ENCODE data around the gene ADAMTS19. TPM values are rescaled to one million over a fixed set of nuclear protein-coding genes. Genes with fewer than 3 reads are reported as not detected.

Gene ADAMTS19
- total RNA-seq, 1 donor from 2014 or later = under 0.01 TPM

- H3K36me3 ChIP-seq (ENCODE audit: control insufficient read depth, insufficient read depth, low read length) = no peaks in the 10 kb centered on the region
- no peak for TF ChIP-seq CTCF (IDR thresholded peaks at IDR 0.05; ENCODE audit: insufficient read depth, low read length, severe bottlenecking)
- H3K27me3 ChIP-seq (ENCODE audit: control insufficient read depth, insufficient read depth, low read length) = peaks cover 3% of the 10 kb centered on the region
- DNase-seq (ENCODE audit: low read depth) (no peak), FAIRE-seq (no peak)
- peak overlapping the region; percentile 23 for H3K4me3 ChIP-seq (ENCODE audit: low read depth, low read length)
These were observed 506 bp downstream of the ADAMTS19 start for GRCh38 chr5:129460672-129460935.

- FAIRE-seq (no peak), DNase-seq (ENCODE audit: low read depth) (peak; percentile 30)
- TF ChIP-seq CTCF (IDR thresholded peaks at IDR 0.05; ENCODE audit: insufficient read depth, low read length, severe bottlenecking) = peak; percentile 74
- Histone ChIP-seq H3K4me3 (ENCODE audit: low read depth, low read length) (peak overlapping the region; percentile 23), H3K27me3 (ENCODE audit: control insufficient read depth, insufficient read depth, low read length) (peaks cover 3% of the 10 kb centered on the region), H3K36me3 (ENCODE audit: control insufficient read depth, insufficient read depth, low read length) (no peaks in the 10 kb centered on the region)
These were observed 1.0 kb downstream of the ADAMTS19 start for GRCh38 chr5:129460936-129461710.

DNA sequence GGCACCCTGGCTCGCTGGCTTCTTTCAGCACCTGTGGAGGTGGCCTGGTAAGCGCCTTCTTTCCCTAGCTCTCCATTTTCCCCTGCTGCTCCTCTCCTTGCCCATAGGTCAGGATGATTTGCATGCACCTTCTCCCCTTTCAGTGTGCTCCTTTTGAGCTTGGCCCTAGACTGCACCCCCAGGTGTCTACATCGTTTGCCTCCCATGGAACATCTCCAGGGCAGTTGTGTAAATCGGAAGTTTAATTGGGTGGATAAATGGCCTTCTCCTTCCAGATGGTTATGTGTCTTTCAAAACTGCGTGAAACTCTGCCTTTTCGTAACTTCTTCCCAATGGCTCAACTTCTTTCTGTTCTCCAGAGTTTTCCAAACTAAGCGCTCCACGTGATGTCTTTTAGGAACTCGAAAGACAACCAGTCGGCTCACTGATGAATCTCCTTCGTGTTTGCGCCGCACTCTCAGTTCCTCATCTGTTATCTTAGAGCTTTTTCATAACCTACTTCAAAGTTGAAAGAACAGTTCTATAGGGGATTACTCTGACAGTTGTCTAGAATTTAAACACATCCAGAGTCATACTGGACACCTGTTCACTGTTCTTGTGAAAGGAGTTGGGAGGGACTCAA lies 1.7 kb downstream of the ADAMTS19 start:
- FAIRE-seq (no peak), DNase-seq (ENCODE audit: low read depth) (no peak)
- H3K36me3 ChIP-seq (ENCODE audit: control insufficient read depth, insufficient read depth, low read length) = no peaks in the 10 kb centered on the region
- H3K27me3 ChIP-seq (ENCODE audit: control insufficient read depth, insufficient read depth, low read length) = peaks cover 3% of the 10 kb centered on the region
- TF ChIP-seq CTCF (IDR thresholded peaks at IDR 0.05; ENCODE audit: insufficient read depth, low read length, severe bottlenecking) = no peak
- H3K4me3 ChIP-seq (ENCODE audit: low read depth, low read length) = peak overlapping the region; percentile 23

GRCh38 chr5:129465776-129466344 lies 5.8 kb downstream of the ADAMTS19 start:
- no peak for TF ChIP-seq CTCF (IDR thresholded peaks at IDR 0.05; ENCODE audit: insufficient read depth, low read length, severe bottlenecking)
- DNase-seq (ENCODE audit: low read depth) (no peak), FAIRE-seq (no peak)

GRCh38 chr5:129474544-129474943 lies 14.4 kb downstream of the ADAMTS19 start:
- FAIRE-seq (no peak), DNase-seq (ENCODE audit: low read depth) (no peak)
- TF ChIP-seq CTCF (IDR thresholded peaks at IDR 0.05; ENCODE audit: insufficient read depth, low read length, severe bottlenecking) = no peak
- H3K27me3 ChIP-seq (ENCODE audit: control insufficient read depth, insufficient read depth, low read length) = no peaks in the 10 kb centered on the region
- no peak overlapping the region for H3K4me3 ChIP-seq (ENCODE audit: low read depth, low read length)
- H3K36me3 ChIP-seq (ENCODE audit: control insufficient read depth, insufficient read depth, low read length) = no peaks in the 10 kb centered on the region

More at GRCh38 chr5:129465776-129466344, 5.8 kb downstream of the ADAMTS19 start:
- no peak overlapping the region for H3K4me3 ChIP-seq (ENCODE audit: low read depth, low read length)
- no peaks in the 10 kb centered on the region for H3K27me3 ChIP-seq (ENCODE audit: control insufficient read depth, insufficient read depth, low read length)
- no peaks in the 10 kb centered on the region for H3K36me3 ChIP-seq (ENCODE audit: control insufficient read depth, insufficient read depth, low read length)

Data from bronchial epithelial cell (primary cell).